ENCODE measurements around the gene CTSF. TPM values are rescaled to one million over a fixed set of nuclear protein-coding genes. Genes with fewer than 3 reads are reported as not detected.

The CTSF gene
- total RNA-seq, 1 experiment from 2014 or later, result 28.7 TPM

GRCh38 chr11:66529655-66530054 is 38.8 kb downstream of the CTSF start:
- Histone ChIP-seq H3K4me1 (ENCODE audit: control insufficient read depth, insufficient read depth, low read length) (no peaks in the 10 kb centered on the region), H3K9me3 (ENCODE audit: control insufficient read depth, insufficient read depth, low read depth, low read length) (no peaks in the 10 kb centered on the region), H3K27me3 (ENCODE audit: control insufficient read depth, insufficient read depth, low read length) (no peaks in the 10 kb centered on the region), H3K36me3 (ENCODE audit: control insufficient read depth, insufficient read depth, low read length) (no peaks in the 10 kb centered on the region), H3K4me3 (ENCODE audit: low read depth in 2 of 2, low read length in 2 of 2) (no peak overlapping the region), H3K27ac (ENCODE audit: low read length) (no peak overlapping the region)
- ATAC-seq (0 out of 2 replicates have a peak, but pooled peaks have one; percentile 12), DNase-seq (ENCODE audit: low read depth, low spot score) (no peak)
- BruUV-seq (replicated peaks), result no TSS peak
- POLR2A ChIA-PET, result no interaction called here
- CTCF ChIA-PET, result no interaction called here
- intact Hi-C loops (cut with micrococcal nuclease; ENCODE audit: unreplicated experiment) (no loop called here), in situ Hi-C loops (cut with HindIII; ENCODE audit: low pct_unique_long_range_greater_than_20kb, low sequenced_read_pairs) (no loop called here)
- TF ChIP-seq POLR2AphosphoS5 (IDR thresholded peaks at IDR 0.05; ENCODE audit: low read depth, low read length) (no peak), SIN3A (IDR thresholded peaks at IDR 0.05; ENCODE audit: borderline replicate concordance, insufficient read depth, low read depth, low read length) (no peak), TCF7L2 (IDR thresholded peaks at IDR 0.05; ENCODE audit: low read depth, low read length) (no peak)
- TF ChIP-seq, protein P1, sequence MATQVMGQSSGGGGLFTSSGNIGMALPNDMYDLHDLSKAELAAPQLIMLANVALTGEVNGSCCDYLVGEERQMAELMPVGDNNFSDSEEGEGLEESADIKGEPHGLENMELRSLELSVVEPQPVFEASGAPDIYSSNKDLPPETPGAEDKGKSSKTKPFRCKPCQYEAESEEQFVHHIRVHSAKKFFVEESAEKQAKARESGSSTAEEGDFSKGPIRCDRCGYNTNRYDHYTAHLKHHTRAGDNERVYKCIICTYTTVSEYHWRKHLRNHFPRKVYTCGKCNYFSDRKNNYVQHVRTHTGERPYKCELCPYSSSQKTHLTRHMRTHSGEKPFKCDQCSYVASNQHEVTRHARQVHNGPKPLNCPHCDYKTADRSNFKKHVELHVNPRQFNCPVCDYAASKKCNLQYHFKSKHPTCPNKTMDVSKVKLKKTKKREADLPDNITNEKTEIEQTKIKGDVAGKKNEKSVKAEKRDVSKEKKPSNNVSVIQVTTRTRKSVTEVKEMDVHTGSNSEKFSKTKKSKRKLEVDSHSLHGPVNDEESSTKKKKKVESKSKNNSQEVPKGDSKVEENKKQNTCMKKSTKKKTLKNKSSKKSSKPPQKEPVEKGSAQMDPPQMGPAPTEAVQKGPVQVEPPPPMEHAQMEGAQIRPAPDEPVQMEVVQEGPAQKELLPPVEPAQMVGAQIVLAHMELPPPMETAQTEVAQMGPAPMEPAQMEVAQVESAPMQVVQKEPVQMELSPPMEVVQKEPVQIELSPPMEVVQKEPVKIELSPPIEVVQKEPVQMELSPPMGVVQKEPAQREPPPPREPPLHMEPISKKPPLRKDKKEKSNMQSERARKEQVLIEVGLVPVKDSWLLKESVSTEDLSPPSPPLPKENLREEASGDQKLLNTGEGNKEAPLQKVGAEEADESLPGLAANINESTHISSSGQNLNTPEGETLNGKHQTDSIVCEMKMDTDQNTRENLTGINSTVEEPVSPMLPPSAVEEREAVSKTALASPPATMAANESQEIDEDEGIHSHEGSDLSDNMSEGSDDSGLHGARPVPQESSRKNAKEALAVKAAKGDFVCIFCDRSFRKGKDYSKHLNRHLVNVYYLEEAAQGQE (IDR thresholded peaks at IDR 0.05; ENCODE audit: insufficient read depth in 1 of 2, low read depth in 2 of 2, low read length in 1 of 2), result no peak
- TF ChIP-seq, protein P2, sequence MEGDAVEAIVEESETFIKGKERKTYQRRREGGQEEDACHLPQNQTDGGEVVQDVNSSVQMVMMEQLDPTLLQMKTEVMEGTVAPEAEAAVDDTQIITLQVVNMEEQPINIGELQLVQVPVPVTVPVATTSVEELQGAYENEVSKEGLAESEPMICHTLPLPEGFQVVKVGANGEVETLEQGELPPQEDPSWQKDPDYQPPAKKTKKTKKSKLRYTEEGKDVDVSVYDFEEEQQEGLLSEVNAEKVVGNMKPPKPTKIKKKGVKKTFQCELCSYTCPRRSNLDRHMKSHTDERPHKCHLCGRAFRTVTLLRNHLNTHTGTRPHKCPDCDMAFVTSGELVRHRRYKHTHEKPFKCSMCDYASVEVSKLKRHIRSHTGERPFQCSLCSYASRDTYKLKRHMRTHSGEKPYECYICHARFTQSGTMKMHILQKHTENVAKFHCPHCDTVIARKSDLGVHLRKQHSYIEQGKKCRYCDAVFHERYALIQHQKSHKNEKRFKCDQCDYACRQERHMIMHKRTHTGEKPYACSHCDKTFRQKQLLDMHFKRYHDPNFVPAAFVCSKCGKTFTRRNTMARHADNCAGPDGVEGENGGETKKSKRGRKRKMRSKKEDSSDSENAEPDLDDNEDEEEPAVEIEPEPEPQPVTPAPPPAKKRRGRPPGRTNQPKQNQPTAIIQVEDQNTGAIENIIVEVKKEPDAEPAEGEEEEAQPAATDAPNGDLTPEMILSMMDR (IDR thresholded peaks at IDR 0.05), result no peak

DNA sequence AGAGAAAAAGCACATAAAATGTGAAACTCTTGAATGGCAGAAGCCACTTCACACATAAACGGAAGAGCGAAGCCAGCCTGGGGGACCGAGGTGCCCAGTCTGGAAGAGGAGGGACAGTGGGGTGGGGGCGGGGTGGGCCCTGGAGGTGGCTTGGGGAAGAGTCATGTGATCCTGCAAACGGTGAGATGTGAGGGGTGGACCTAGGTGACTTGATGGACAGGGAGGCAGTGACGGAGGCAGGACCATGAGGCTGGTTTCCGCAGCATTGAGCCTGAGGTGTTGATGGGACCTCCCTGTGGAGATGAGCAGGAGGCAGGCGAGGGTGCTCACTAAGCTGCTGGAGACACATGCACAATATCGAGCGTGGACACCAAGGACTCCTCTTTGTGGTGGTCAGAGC is 39.3 kb downstream of the CTSF start:
- no peak for TF ChIP-seq SIN3A (IDR thresholded peaks at IDR 0.05; ENCODE audit: borderline replicate concordance, insufficient read depth, low read depth, low read length)
- TF ChIP-seq, protein P2 (IDR thresholded peaks at IDR 0.05), result no peak
- TF ChIP-seq POLR2AphosphoS5 (IDR thresholded peaks at IDR 0.05; ENCODE audit: low read depth, low read length), result no peak
- TF ChIP-seq TCF7L2 (IDR thresholded peaks at IDR 0.05; ENCODE audit: low read depth, low read length), result no peak
- TF ChIP-seq, protein P1 (IDR thresholded peaks at IDR 0.05; ENCODE audit: insufficient read depth in 1 of 2, low read depth in 2 of 2, low read length in 1 of 2), result no peak
- no peaks in the 10 kb centered on the region for H3K27me3 ChIP-seq (ENCODE audit: control insufficient read depth, insufficient read depth, low read length)
- POLR2A ChIA-PET, result no interaction called here
- CTCF ChIA-PET, result no interaction called here
- no peaks in the 10 kb centered on the region for H3K36me3 ChIP-seq (ENCODE audit: control insufficient read depth, insufficient read depth, low read length)
- H3K9me3 ChIP-seq (ENCODE audit: control insufficient read depth, insufficient read depth, low read depth, low read length), result no peaks in the 10 kb centered on the region
- intact Hi-C loops (cut with micrococcal nuclease; ENCODE audit: unreplicated experiment) (no loop called here), in situ Hi-C loops (cut with HindIII; ENCODE audit: low pct_unique_long_range_greater_than_20kb, low sequenced_read_pairs) (no loop called here)
- H3K4me1 ChIP-seq (ENCODE audit: control insufficient read depth, insufficient read depth, low read length), result no peaks in the 10 kb centered on the region
- H3K4me3 ChIP-seq (ENCODE audit: low read depth in 2 of 2, low read length in 2 of 2), result no peak overlapping the region
- ATAC-seq (no peak), DNase-seq (ENCODE audit: low read depth, low spot score) (no peak)
- no TSS peak for BruUV-seq (replicated peaks)
- H3K27ac ChIP-seq (ENCODE audit: low read length), result no peak overlapping the region

Data from Panc1 (cell line).